HEK293T (cell line): ENCODE measurements around the gene KLC4.

Source experiments
- BHLHE40 ChIP-seq: fragments of 450-650 bp; IDR thresholded peaks from 2 replicates; pipeline ENCODE4 v1.6.1; 2016; ENCODE audit warnings: mild to moderate bottlenecking, moderate library complexity, borderline replicate concordance
- ELF4 ChIP-seq: fragments of 450-650 bp; IDR thresholded peaks from 2 replicates; pipeline ENCODE4 v1.6.1; 2017; ENCODE audit warnings: antibody characterized with exemption
- FOXA1 ChIP-seq: fragments of 450-650 bp; IDR thresholded peaks from 2 replicates; pipeline ENCODE4 v1.6.1; 2016; ENCODE audit warnings: mild to moderate bottlenecking
- FOXK2 ChIP-seq: fragments of 450-650 bp; IDR thresholded peaks from 2 replicates; pipeline ENCODE4 v1.6.1; 2016; ENCODE audit warnings: mild to moderate bottlenecking
- HDGF ChIP-seq: fragments of 450-650 bp; IDR thresholded peaks from 2 replicates; pipeline ENCODE4 v1.6.1; 2017; ENCODE audit warnings: antibody characterized with exemption, borderline replicate concordance
- SP1 ChIP-seq: fragments of 450-650 bp; IDR thresholded peaks from 2 replicates; pipeline ENCODE4 v1.6.1; 2017
- SUZ12 ChIP-seq: fragments of 450-650 bp; IDR thresholded peaks from 2 replicates; pipeline ENCODE4 v1.6.1; 2016; ENCODE audit warnings: mild to moderate bottlenecking
- TARDBP ChIP-seq: fragments of 450-650 bp; IDR thresholded peaks from 2 replicates; pipeline ENCODE4 v1.6.1; 2016
- ZNF384 ChIP-seq: fragments of 450-650 bp; IDR thresholded peaks from 2 replicates; pipeline ENCODE4 v1.6.1; 2016
- TF ChIP-seq, protein P1 (sequence below): fragments of 450-650 bp; IDR thresholded peaks from 2 replicates; pipeline ENCODE4 v1.6.1; 2016

GRCh38 chr6:43013097-43013842 lies 46.2 kb upstream of the KLC4 start:
- TF ChIP-seq ELF4: no peak
- no peak for TF ChIP-seq FOXA1
- TF ChIP-seq TARDBP: no peak
- TF ChIP-seq, protein P1, sequence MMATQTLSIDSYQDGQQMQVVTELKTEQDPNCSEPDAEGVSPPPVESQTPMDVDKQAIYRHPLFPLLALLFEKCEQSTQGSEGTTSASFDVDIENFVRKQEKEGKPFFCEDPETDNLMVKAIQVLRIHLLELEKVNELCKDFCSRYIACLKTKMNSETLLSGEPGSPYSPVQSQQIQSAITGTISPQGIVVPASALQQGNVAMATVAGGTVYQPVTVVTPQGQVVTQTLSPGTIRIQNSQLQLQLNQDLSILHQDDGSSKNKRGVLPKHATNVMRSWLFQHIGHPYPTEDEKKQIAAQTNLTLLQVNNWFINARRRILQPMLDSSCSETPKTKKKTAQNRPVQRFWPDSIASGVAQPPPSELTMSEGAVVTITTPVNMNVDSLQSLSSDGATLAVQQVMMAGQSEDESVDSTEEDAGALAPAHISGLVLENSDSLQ: no peak
- no peak for TF ChIP-seq BHLHE40
- no peak for TF ChIP-seq SP1
- TF ChIP-seq FOXK2: no peak
- no peak for TF ChIP-seq HDGF
- TF ChIP-seq ZNF384: no peak
- no peak for TF ChIP-seq SUZ12
